GM18505 (cell line): ENCODE results near the gene ALDH3B2.
"Not testable (repeated sequence)": the region's sequence is repeated elsewhere in the genome, so short reads cannot be mapped to it uniquely, and the experiment has no call there.

Source experiments
- ATAC-seq: cut with Tn5 transposase; IDR thresholded peaks from one replicate; pipeline ENCODE4 v1.9.1; 2021; ENCODE audit not compliant: unreplicated experiment
- POLR2A ChIP-seq: IDR thresholded peaks from 4 replicates; pipeline ENCODE4 v1.6.1; 2011; ENCODE audit warnings: borderline replicate concordance; ENCODE audit not compliant: insufficient read depth, insufficient read length; ENCODE audit errors: extremely low read depth

ALDH3B2 gene

GRCh38 chr11:67662142-67662834 is 12.1 kb downstream of the ALDH3B2 start:
- no peak for TF ChIP-seq POLR2A
- no peak for ATAC-seq

GRCh38 chr11:67660752-67661151 is 13.7 kb downstream of the ALDH3B2 start:
- ATAC-seq, result not testable (repeated sequence)

GRCh38 chr11:67659651-67660165 is 14.7 kb downstream of the ALDH3B2 start:
- not testable (repeated sequence) for ATAC-seq

- no peak for TF ChIP-seq POLR2A
- no peak for ATAC-seq
These were observed 17.1 kb downstream of the ALDH3B2 start for GRCh38 chr11:67657300-67657699.

GRCh38 chr11:67656278-67656922 is 18.0 kb downstream of the ALDH3B2 start:
- no peak for ATAC-seq
- TF ChIP-seq POLR2A, result no peak

- no peak for TF ChIP-seq POLR2A
- no peak for ATAC-seq
These were observed 20.2 kb downstream of the ALDH3B2 start for GRCh38 chr11:67654225-67654624.

GRCh38 chr11:67652965-67653845 is 21.2 kb downstream of the ALDH3B2 start:
- ATAC-seq, result no peak
- TF ChIP-seq POLR2A, result no peak

- TF ChIP-seq POLR2A, result no peak
- no peak for ATAC-seq
These were observed 22.2 kb downstream of the ALDH3B2 start for GRCh38 chr11:67651976-67652781.

- TF ChIP-seq POLR2A, result peak; percentile 57
- ATAC-seq, result no peak
These were observed 24.6 kb downstream of the ALDH3B2 start for GRCh38 chr11:67649634-67650510.

- no peak for TF ChIP-seq POLR2A
- ATAC-seq, result peak; percentile 30
These were observed 25.4 kb downstream of the ALDH3B2 start for GRCh38 chr11:67648796-67649613.

GRCh38 chr11:67648140-67648795 is 26.2 kb downstream of the ALDH3B2 start:
- TF ChIP-seq POLR2A, result peak; percentile 33
- peak; percentile 41 for ATAC-seq
